SK-N-SH treated with all-trans-retinoic acid at 6 μM for 48 hours (cell line): ENCODE measurements around the gene TIMM10.

ENCODE experiments used
- ARNTL ChIP-seq: fragments of 450-650 bp; formaldehyde crosslinking; IDR thresholded peaks from 2 replicates; pipeline ENCODE4 v1.5.0; 2020; ENCODE audit warnings: low read depth, mild to moderate bottlenecking, moderate library complexity, borderline replicate concordance
- BACH2 ChIP-seq: fragments of 250-450 bp; sonication (Bioruptor Pico); IDR thresholded peaks from 2 replicates; pipeline ENCODE4 v1.9.0; 2021; ENCODE audit warnings: mild to moderate bottlenecking, borderline replicate concordance
- CREB5 ChIP-seq: fragments of 250-450 bp; sonication (Bioruptor Pico); IDR thresholded peaks from 2 replicates; pipeline ENCODE4 v1.5.1; 2020; ENCODE audit warnings: low read depth, mild to moderate bottlenecking, moderate library complexity
- CSRNP3 ChIP-seq: fragments of 250-450 bp; sonication (Bioruptor Pico); IDR thresholded peaks from 2 replicates; pipeline ENCODE4 v1.5.1; 2021; ENCODE audit warnings: mild to moderate bottlenecking, moderate library complexity
- ISL1 ChIP-seq: fragments of 250-450 bp; sonication (Bioruptor Pico); IDR thresholded peaks from 2 replicates; pipeline ENCODE4 v2.1.2; 2022; ENCODE audit warnings: mild to moderate bottlenecking, moderate library complexity
- PATZ1 ChIP-seq: fragments of 250-450 bp; sonication (Bioruptor Pico); IDR thresholded peaks from 2 replicates; pipeline ENCODE4 v1.8.0; 2020; ENCODE audit warnings: mild to moderate bottlenecking, moderate library complexity, borderline replicate concordance
- ZFP3 ChIP-seq: fragments of 250-450 bp; sonication (Bioruptor Pico); IDR thresholded peaks from 2 replicates; pipeline ENCODE4 v1.5.0; 2020; ENCODE audit warnings: mild to moderate bottlenecking, moderate library complexity
- ZNF8 ChIP-seq: fragments of 450-650 bp; formaldehyde crosslinking; IDR thresholded peaks from 2 replicates; pipeline ENCODE4 v1.5.0; 2020; ENCODE audit warnings: mild to moderate bottlenecking, moderate library complexity

- TF ChIP-seq ZFP3 (CRISPR knock-in tag) (no peak), ARNTL (CRISPR knock-in tag) (no peak), CREB5 (CRISPR knock-in tag) (no peak), PATZ1 (CRISPR knock-in tag) (no peak), ISL1 (no peak), ZNF8 (CRISPR knock-in tag) (no peak), BACH2 (CRISPR knock-in tag) (no peak), CSRNP3 (CRISPR knock-in tag) (no peak)
Observed at GRCh38 chr11:57496109-57496820, 34.3 kb downstream of the TIMM10 start.
